ENCODE data around the gene LRFN4. TPM values are rescaled to one million over a fixed set of nuclear protein-coding genes. Genes with fewer than 3 reads are reported as not detected.

LRFN4 gene
- total RNA-seq, 1 experiment from 2014 or later = 30.3 TPM

DNA sequence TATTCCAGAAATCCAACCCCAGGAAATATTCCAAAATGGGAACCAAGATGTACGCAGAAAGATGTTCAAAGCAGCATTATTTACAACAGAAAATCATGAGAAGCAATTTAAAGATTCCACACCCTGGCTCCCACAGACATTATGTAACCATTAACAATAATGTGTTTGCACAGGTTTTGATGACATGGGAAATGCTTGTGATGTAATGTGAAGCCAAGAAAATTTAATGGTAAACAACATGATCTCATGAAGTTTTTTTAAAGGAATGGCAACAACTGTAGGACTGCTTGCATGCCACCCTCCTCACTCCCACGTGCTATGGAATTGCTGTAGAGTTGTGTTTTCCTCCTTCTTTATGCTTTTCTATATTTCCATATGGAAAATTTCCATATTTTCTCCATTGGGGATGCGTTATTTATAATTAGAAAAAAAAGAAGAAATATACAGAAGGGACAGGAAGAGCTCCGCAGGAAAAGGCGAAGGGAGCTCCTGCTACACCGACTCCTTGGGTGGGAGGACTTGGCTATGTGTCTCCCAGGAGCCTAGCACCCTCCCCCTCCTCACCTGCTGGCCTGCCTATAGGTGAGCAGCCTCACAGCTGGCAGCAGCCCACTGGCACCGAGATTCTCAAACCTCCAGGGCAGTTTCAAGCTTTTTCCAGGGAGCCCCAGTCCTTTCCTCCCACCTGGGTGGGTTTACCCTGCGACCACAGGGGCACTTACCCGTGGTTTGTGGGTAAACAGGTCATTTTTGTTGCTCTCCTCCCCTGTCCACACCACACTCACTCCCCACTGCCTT lies 20.9 kb downstream of the LRFN4 start:
- Mint-ChIP-seq H3K4me1 (ENCODE audit: low read depth, unreplicated experiment) (peaks cover 43% of the 10 kb centered on the region), H3K27me3 (ENCODE audit: unreplicated experiment) (peaks cover 9% of the 10 kb centered on the region), H3K9me3 (ENCODE audit: low read depth, unreplicated experiment) (no peaks in the 10 kb centered on the region), H3K27ac (ENCODE audit: unreplicated experiment) (no peak overlapping the region), H3K36me3 (ENCODE audit: insufficient read depth, unreplicated experiment) (no peaks in the 10 kb centered on the region), H3K4me3 (ENCODE audit: low read depth, unreplicated experiment) (no peak overlapping the region)
- no TSS peak for BruUV-seq (replicated peaks)
- DNase-seq = no peak
- intact Hi-C loops (cut with micrococcal nuclease; ENCODE audit: unreplicated experiment) = no loop called here
- TF ChIP-seq, protein P1, sequence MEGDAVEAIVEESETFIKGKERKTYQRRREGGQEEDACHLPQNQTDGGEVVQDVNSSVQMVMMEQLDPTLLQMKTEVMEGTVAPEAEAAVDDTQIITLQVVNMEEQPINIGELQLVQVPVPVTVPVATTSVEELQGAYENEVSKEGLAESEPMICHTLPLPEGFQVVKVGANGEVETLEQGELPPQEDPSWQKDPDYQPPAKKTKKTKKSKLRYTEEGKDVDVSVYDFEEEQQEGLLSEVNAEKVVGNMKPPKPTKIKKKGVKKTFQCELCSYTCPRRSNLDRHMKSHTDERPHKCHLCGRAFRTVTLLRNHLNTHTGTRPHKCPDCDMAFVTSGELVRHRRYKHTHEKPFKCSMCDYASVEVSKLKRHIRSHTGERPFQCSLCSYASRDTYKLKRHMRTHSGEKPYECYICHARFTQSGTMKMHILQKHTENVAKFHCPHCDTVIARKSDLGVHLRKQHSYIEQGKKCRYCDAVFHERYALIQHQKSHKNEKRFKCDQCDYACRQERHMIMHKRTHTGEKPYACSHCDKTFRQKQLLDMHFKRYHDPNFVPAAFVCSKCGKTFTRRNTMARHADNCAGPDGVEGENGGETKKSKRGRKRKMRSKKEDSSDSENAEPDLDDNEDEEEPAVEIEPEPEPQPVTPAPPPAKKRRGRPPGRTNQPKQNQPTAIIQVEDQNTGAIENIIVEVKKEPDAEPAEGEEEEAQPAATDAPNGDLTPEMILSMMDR (IDR thresholded peaks at IDR 0.05; ENCODE audit: unreplicated experiment) = no peak
- CTCF ChIA-PET = no interaction called here

DNA sequence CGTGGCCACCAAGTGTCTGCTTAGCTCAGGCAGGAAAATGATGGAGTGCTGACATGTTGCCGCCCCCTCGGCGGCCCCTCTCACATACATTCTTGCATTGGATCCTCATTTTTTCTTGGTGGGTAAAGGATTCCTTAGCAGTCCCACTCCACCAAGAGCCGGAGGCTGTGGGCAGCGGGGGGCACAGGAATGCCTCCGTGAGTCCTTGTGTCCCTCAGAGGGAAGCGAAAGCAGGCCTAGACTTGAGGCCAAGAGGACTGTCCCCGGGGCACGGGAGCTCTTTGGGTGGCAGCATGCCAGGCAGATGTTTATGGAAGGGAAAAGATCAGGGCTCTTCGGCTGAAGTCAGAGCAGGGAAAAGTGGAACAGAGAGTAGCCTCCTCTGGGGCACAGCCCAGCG lies 21.6 kb downstream of the LRFN4 start:
- TF ChIP-seq, protein P1 (IDR thresholded peaks at IDR 0.05; ENCODE audit: unreplicated experiment) = no peak
- H3K36me3 Mint-ChIP-seq (ENCODE audit: insufficient read depth, unreplicated experiment) = no peaks in the 10 kb centered on the region
- CTCF ChIA-PET = no interaction called here
- intact Hi-C loops (cut with micrococcal nuclease; ENCODE audit: unreplicated experiment) = no loop called here
- peaks cover 50% of the 10 kb centered on the region for H3K4me1 Mint-ChIP-seq (ENCODE audit: low read depth, unreplicated experiment)
- no TSS peak for BruUV-seq (replicated peaks)
- no peak overlapping the region for H3K4me3 Mint-ChIP-seq (ENCODE audit: low read depth, unreplicated experiment)
- peaks cover 9% of the 10 kb centered on the region for H3K27me3 Mint-ChIP-seq (ENCODE audit: unreplicated experiment)
- no peaks in the 10 kb centered on the region for H3K9me3 Mint-ChIP-seq (ENCODE audit: low read depth, unreplicated experiment)
- no peak overlapping the region for H3K27ac Mint-ChIP-seq (ENCODE audit: unreplicated experiment)
- no peak for DNase-seq

DNA sequence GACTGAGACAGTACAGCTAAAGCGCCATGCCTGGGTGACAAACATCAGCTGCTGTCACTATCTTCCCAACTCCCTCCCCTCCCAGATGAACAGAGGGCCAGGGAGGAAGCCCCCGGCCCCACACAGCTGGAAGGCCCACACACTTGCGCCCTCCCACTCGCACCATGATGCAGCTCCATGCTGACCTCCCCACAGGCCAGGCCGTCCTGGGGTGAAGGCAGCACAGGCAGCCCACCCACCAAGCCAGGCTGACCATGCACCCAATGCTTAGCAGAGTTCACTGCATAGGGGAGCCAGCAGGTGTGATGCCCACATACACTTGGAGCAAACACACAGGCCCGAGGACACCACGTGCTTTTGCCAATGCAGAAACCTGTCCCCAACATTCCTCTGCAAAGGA lies 22.1 kb downstream of the LRFN4 start:
- H3K27me3 Mint-ChIP-seq (ENCODE audit: unreplicated experiment) = peaks cover 9% of the 10 kb centered on the region
- peaks cover 53% of the 10 kb centered on the region for H3K4me1 Mint-ChIP-seq (ENCODE audit: low read depth, unreplicated experiment)
- CTCF ChIA-PET = no interaction called here
- no peak overlapping the region for H3K27ac Mint-ChIP-seq (ENCODE audit: unreplicated experiment)
- no peaks in the 10 kb centered on the region for H3K36me3 Mint-ChIP-seq (ENCODE audit: insufficient read depth, unreplicated experiment)
- no peak overlapping the region for H3K4me3 Mint-ChIP-seq (ENCODE audit: low read depth, unreplicated experiment)
- TF ChIP-seq, protein P1 (IDR thresholded peaks at IDR 0.05; ENCODE audit: unreplicated experiment) = no peak
- DNase-seq = no peak
- no TSS peak for BruUV-seq (replicated peaks)
- no peaks in the 10 kb centered on the region for H3K9me3 Mint-ChIP-seq (ENCODE audit: low read depth, unreplicated experiment)
- intact Hi-C loops (cut with micrococcal nuclease; ENCODE audit: unreplicated experiment) = no loop called here

DNA sequence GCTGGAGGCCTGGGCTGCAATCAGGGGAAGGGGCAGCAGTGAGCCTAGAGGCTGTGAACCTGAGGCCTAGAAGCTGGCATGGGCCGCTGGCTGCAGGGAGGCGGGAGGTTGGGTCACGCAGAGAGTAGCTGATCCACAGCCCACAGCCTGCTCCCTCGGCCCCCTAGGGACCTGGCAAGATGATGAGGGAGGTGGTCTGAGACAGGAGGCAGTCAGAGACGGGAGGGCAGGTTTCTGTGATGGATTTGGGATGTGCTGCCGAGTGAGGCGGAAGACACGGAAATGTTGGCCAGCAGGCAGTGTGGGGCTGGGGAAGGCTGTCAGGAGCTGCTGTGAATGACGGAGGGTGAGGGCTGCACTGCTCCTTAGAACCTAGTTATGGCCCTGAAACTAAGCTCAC lies 22.7 kb downstream of the LRFN4 start:
- no TSS peak for BruUV-seq (replicated peaks)
- Mint-ChIP-seq H3K36me3 (ENCODE audit: insufficient read depth, unreplicated experiment) (no peaks in the 10 kb centered on the region), H3K27me3 (ENCODE audit: unreplicated experiment) (peaks cover 9% of the 10 kb centered on the region), H3K27ac (ENCODE audit: unreplicated experiment) (no peak overlapping the region), H3K9me3 (ENCODE audit: low read depth, unreplicated experiment) (no peaks in the 10 kb centered on the region), H3K4me1 (ENCODE audit: low read depth, unreplicated experiment) (peaks cover 53% of the 10 kb centered on the region), H3K4me3 (ENCODE audit: low read depth, unreplicated experiment) (no peak overlapping the region)
- TF ChIP-seq, protein P1 (IDR thresholded peaks at IDR 0.05; ENCODE audit: unreplicated experiment) = no peak
- CTCF ChIA-PET = no interaction called here
- no peak for DNase-seq
- intact Hi-C loops (cut with micrococcal nuclease; ENCODE audit: unreplicated experiment) = no loop called here
